GM12891 (cell line): ENCODE results near the gene FEM1C.

Experiments used
- DNase-seq: peaks from one replicate; pipeline ENCODE4 v3.0.0; 2011; ENCODE audit warnings: low spot score; ENCODE audit not compliant: insufficient read length
- FAIRE-seq: peaks from 2 replicates; lab custom pipeline; 2011; peaks lifted over from hg19 to GRCh38; lab: Jason Lieb, UNC
- PAX5 ChIP-seq: IDR thresholded peaks from 2 replicates; pipeline ENCODE4 v1.6.1; 2011; ENCODE audit warnings: low read length, moderate library complexity, mild to moderate bottlenecking; ENCODE audit not compliant: insufficient read depth, severe bottlenecking
- POLR2A ChIP-seq: IDR thresholded peaks from 2 replicates; pipeline ENCODE4 v1.6.1; 2011; ENCODE audit warnings: low read depth, low read length, control low read depth
- POLR2AphosphoS5 ChIP-seq: IDR thresholded peaks from 2 replicates; pipeline ENCODE4 v1.6.1; 2011; ENCODE audit warnings: low read depth, low read length, control low read depth
- POU2F2 ChIP-seq: IDR thresholded peaks from 2 replicates; pipeline ENCODE4 v1.6.1; 2011; ENCODE audit warnings: low read depth, mild to moderate bottlenecking, control low read depth, low read length, moderate library complexity
- SPI1 ChIP-seq: IDR thresholded peaks from 2 replicates; pipeline ENCODE4 v1.6.1; 2011; ENCODE audit warnings: low read depth, low read length, control low read depth
- TAF1 ChIP-seq: IDR thresholded peaks from 2 replicates; pipeline ENCODE4 v1.6.1; 2011; ENCODE audit warnings: low read depth, low read length, control low read depth

Gene FEM1C

DNA sequence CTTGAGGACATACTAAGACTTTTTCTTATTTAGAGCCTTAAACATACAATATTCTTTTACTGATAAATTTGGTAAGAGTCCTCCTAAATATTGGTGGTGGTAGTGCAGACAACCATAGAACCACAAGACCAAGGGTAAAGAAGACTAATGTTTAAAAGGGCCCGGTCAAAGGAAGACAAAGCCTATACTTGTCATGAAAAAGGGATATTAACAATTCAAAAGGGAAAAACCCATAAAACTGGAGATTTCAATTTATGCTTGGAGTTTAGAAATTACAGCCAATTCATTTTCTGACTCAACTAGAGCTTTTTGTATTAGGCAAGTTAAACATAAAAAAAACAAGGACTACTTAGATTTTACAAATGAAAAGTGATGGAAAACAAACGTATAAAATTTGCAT lies 24.4 kb downstream of the FEM1C start:
- no peak for FAIRE-seq
- TF ChIP-seq SPI1 (no peak), TAF1 (no peak), POLR2A (no peak), POLR2AphosphoS5 (no peak), PAX5 (no peak), POU2F2 (no peak)
- DNase-seq: no peak

DNA sequence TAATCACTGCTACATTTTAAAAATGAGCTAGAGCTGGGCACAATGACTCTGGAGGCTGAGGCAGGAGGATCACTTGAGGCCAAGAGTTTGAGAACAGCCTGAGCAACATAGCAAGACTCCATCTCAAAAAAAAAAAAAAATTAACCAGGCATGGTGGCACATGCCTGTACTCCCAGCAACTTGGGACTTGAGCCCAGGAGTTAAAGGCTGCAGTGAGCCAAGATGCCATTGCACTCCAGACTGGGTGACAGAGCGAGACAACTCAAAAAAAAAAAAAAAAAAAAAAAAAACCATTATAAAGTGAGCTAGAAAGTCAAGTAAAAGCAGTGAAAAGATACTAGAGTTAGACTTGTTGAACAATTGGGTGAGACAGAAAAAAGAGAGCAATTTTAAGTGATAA lies 28.2 kb downstream of the FEM1C start:
- DNase-seq (no peak), FAIRE-seq (no peak)
- no peak for TF ChIP-seq POLR2AphosphoS5
- TF ChIP-seq PAX5: no peak
- no peak for TF ChIP-seq POLR2A
- no peak for TF ChIP-seq TAF1
- TF ChIP-seq SPI1: no peak

- no peak for TF ChIP-seq SPI1
- TF ChIP-seq POU2F2: no peak
- no peak for TF ChIP-seq POLR2AphosphoS5
- no peak for TF ChIP-seq TAF1
- no peak for TF ChIP-seq PAX5
- TF ChIP-seq POLR2A: no peak
- FAIRE-seq: no peak
- no peak for DNase-seq
Measured at GRCh38 chr5:115514220-115514619, 30.4 kb downstream of the FEM1C start.

- no peak for DNase-seq
- TF ChIP-seq POU2F2: no peak
- FAIRE-seq: no peak
Measured at GRCh38 chr5:115511632-115512031, 32.9 kb downstream of the FEM1C start.

DNA sequence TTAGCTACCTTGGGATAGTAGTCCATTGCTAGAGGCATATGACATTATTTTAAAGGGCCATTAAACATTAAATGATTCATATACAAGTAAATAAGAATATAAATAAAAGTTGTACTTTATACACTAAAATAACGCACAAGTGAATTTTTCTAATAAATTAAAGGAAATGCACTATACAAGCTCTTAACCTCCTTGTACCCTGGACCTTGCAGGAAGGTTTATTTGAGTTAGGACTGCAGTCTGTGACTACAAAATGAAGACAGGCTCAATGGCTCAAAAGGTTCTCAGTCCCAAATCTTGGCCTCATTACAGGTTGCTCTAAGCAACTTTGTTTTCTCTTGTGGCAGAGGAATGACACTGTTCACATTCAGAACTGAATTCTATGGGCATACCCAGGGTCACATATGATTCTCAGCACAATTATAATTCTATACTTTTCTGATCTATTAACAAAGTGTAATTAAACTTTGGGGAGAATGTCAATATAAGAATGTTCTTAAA lies 34.4 kb downstream of the FEM1C start:
- no peak for TF ChIP-seq PAX5
- no peak for TF ChIP-seq POLR2AphosphoS5
- TF ChIP-seq TAF1: no peak
- no peak for TF ChIP-seq POLR2A
- no peak for TF ChIP-seq SPI1
- no peak for TF ChIP-seq POU2F2
- FAIRE-seq (no peak), DNase-seq (no peak)

DNA sequence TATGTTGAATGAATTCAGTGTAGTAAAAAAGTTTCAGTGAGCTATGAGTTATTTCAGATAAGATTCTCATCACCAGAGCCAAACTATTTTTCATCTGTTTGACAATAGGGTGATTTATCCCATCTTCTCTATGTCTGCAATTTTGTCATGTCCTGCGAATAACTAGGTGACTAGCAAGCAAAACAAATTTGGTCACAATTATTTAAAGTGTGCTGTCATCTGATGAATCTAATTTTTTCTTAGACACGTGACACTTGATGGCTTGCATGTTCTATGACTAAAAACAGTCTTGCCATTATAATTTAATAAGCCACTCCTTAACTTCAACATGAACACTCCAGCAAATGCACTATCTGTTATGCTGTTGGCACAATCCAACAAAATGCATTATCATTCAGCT lies 35.0 kb downstream of the FEM1C start:
- TF ChIP-seq POLR2AphosphoS5 (no peak), POU2F2 (no peak), SPI1 (no peak), PAX5 (no peak), TAF1 (no peak), POLR2A (no peak)
- FAIRE-seq (no peak), DNase-seq (no peak)

DNA sequence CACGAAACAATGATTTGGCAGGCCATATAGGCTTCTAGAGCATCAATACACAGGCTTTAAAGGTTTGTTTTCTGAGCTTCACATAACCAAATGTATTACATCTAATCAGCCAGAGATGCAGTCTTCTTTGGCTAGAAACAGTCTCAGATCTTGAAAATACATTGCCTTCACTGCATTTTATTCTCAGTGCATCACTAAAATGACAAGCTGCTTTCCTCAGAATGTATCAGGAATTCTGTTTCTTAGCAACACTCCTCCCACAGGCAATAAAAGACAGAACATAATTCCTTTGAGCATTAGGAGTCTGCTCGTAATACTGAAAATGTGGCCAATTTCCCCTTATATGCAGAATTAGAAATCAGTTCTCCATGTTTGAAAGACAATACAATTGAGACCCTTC lies 36.9 kb downstream of the FEM1C start:
- TF ChIP-seq TAF1 (no peak), PAX5 (no peak), SPI1 (no peak), POLR2A (no peak), POU2F2 (no peak), POLR2AphosphoS5 (no peak)
- DNase-seq: no peak
- FAIRE-seq: no peak

- TF ChIP-seq SPI1: no peak
- FAIRE-seq: no peak
- no peak for DNase-seq
Measured at GRCh38 chr5:115503420-115503819, 41.2 kb downstream of the FEM1C start.

DNA sequence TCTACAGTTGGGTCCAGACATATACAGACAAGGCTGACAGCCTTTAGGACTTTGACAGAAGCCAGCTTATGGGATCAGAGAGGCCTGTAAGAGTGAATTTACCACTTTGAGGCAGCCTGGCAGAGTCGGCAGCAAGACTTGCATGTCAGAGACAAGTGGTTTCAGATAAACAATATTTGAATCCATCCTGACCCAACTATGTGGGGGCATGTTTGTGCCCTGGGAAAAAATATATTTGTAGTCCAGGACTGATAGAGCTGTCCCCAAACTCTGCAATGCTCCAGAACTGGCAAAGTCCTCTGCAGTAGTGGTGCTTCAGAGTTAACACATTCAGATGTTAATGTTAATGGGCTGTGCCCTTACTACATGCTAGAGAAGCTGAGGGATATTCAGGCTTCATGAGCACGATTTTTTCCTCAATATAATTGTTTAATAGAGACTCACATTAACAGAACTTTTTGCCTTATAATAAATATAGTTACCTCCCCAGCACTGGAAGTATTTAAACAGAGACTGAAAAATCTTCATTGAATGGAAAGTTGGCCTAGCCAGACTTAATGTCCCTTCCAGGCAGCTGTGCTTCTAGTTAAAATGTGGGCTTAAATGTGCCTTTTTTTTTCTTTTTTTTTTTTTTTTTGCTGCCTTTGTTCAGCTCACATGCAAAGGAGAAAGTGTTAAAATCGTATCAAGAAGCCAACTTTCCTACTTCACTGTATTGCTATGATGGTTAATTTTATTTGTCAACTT lies 42.9 kb downstream of the FEM1C start:
- no peak for TF ChIP-seq POLR2AphosphoS5
- no peak for TF ChIP-seq SPI1
- no peak for TF ChIP-seq POLR2A
- no peak for TF ChIP-seq TAF1
- TF ChIP-seq POU2F2: no peak
- no peak for TF ChIP-seq PAX5
- no peak for FAIRE-seq
- no peak for DNase-seq

DNA sequence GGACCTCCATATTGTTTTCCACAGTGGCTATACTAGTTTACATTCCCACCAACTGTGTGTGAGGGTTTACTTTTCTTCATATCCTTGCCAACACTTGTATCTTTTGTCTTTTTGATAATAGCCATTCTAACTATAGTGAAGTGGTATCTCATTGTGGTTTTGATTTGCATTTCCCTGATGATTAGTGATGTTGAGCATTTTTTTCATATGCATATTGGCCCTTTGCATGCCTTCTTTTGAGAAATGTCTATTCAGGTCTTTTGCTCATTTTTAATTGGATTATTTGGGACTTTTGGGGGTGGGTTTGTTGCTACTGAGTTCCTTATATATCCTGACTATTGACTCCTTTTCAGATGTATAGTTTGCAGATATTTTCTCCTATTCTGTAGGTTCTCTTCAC lies 44.4 kb downstream of the FEM1C start:
- TF ChIP-seq POLR2A (no peak), PAX5 (no peak), SPI1 (no peak), POLR2AphosphoS5 (no peak)
- no peak for FAIRE-seq
- no peak for DNase-seq
